ENCODE data around the gene POU2AF2.

POU2AF2 gene

GRCh38 chr11:111334532-111335502 lies 89.3 kb downstream of the POU2AF2 start:
- FAIRE-seq, result no peak

GRCh38 chr11:111335549-111335948 lies 90.0 kb downstream of the POU2AF2 start:
- FAIRE-seq, result no peak
